Keratinocyte (primary cell): ENCODE results near the gene HOXB5. TPM values are rescaled to one million over a fixed set of nuclear protein-coding genes. Genes with fewer than 3 reads are reported as not detected.

Source experiments
- DNase-seq: peaks from one replicate; pipeline ENCODE4 v3.0.0-alpha.2; 2011; ENCODE audit warnings: low read depth, missing footprints, low spot score
- FAIRE-seq: peaks from 2 replicates; lab custom pipeline; 2011; peaks lifted over from hg19 to GRCh38; lab: Jason Lieb, UNC
- H2AFZ ChIP-seq: 2 replicates; pipeline ENCODE4 v1.6.0; 2012; ENCODE audit warnings: low read length, control low read depth, inconsistent platforms; ENCODE audit not compliant: control insufficient read depth
- H3K27ac ChIP-seq: 2 replicates; pipeline ENCODE4 v1.5.1; 2011; ENCODE audit warnings: low read length; ENCODE audit not compliant: control insufficient read depth, insufficient read depth
- H3K27me3 ChIP-seq: 3 replicates; pipeline ENCODE4 v1.6.0; 2011; ENCODE audit warnings: low read length; ENCODE audit not compliant: control insufficient read depth, insufficient read depth; ENCODE audit errors: extremely low read depth
- H3K36me3 ChIP-seq, 2 experiments: 2 replicates in 1 of 2; 3 replicates in 1 of 2; pipeline ENCODE4 v1.5.1; 2011; ENCODE audit warnings: low read length in 2 of 2, mild to moderate bottlenecking in 1 of 2; ENCODE audit not compliant: control insufficient read depth in 2 of 2, insufficient read depth in 2 of 2; ENCODE audit errors: extremely low read depth in 1 of 2
- H3K4me1 ChIP-seq: 3 replicates; pipeline ENCODE4 v1.5.1; 2011; ENCODE audit warnings: low read length; ENCODE audit not compliant: control insufficient read depth, insufficient read depth; ENCODE audit errors: extremely low read depth
- H3K4me2 ChIP-seq: 3 replicates; pipeline ENCODE4 v1.6.0; 2011; ENCODE audit warnings: low read depth, low read length; ENCODE audit not compliant: control insufficient read depth, insufficient read depth; ENCODE audit errors: extremely low read depth
- H3K4me3 ChIP-seq, 3 experiments: fragments of 200-600 bp in 1 of 3; sonication (generic) in 1 of 3; 2 replicates in 2 of 3; 3 replicates in 1 of 3; pipeline ENCODE4 v1.5.1; 2011 to 2016; ENCODE audit warnings: low read length in 3 of 3, mild to moderate bottlenecking in 3 of 3, control low read depth in 2 of 3, inconsistent platforms in 1 of 3, low read depth in 1 of 3, mixed read lengths in 1 of 3, mixed run types in 1 of 3, moderate library complexity in 1 of 3; ENCODE audit not compliant: control insufficient read depth in 2 of 3, insufficient read depth in 2 of 3; ENCODE audit errors: extremely low read depth in 1 of 3
- H3K79me2 ChIP-seq: 2 replicates; pipeline ENCODE4 v1.6.0; 2012; ENCODE audit warnings: low read length; ENCODE audit not compliant: control insufficient read depth, insufficient read depth
- H3K9ac ChIP-seq: 3 replicates; pipeline ENCODE4 v1.6.0; 2011; ENCODE audit warnings: low read length; ENCODE audit not compliant: control insufficient read depth, insufficient read depth; ENCODE audit errors: extremely low read depth
- H3K9me1 ChIP-seq: 3 replicates; pipeline ENCODE4 v1.6.0; 2011; ENCODE audit warnings: low read length; ENCODE audit not compliant: control insufficient read depth, insufficient read depth; ENCODE audit errors: extremely low read depth
- H3K9me3 ChIP-seq: 2 replicates; pipeline ENCODE4 v1.5.1; 2012; ENCODE audit warnings: low read depth, low read length; ENCODE audit not compliant: control insufficient read depth
- H4K20me1 ChIP-seq: 3 replicates; pipeline ENCODE4 v1.6.0; 2011; ENCODE audit warnings: low read length; ENCODE audit not compliant: control insufficient read depth, insufficient read depth; ENCODE audit errors: extremely low read depth
- CTCF ChIP-seq, 3 experiments: IDR thresholded peaks in 1 of 3; conservative IDR thresholded peaks in 1 of 3; optimal IDR thresholded peaks in 1 of 3; 2 replicates in 2 of 3; 3 replicates in 1 of 3; pipeline versions ENCODE3 to v1.5.1; 2011; ENCODE audit warnings: low read length in 3 of 3, mild to moderate bottlenecking in 3 of 3, moderate library complexity in 2 of 3, control low read depth in 1 of 3, inconsistent platforms in 1 of 3; ENCODE audit not compliant: insufficient read depth in 2 of 3; ENCODE audit errors: extremely low read depth in 1 of 3
- EZH2 ChIP-seq: IDR thresholded peaks from one replicate; pipeline ENCODE4 v1.6.1; 2012; ENCODE audit warnings: inconsistent platforms, mild to moderate bottlenecking, low read length, moderate library complexity
- dilution Hi-C: fragments of 300-500 bp; cut with MboI; formaldehyde crosslinking; loops from one replicate; pipeline ENCODE4 v1.7.0; 2020; ENCODE audit warnings: low sequenced_read_pairs; ENCODE audit not compliant: extremely low pct_ligation_motif_present
- polyA plus RNA-seq, 5 experiments: library from polyadenylated mRNA; depleted of rRNA in 3 of 5; stranded (reverse) in 3 of 5; stranded (forward) in 1 of 5; unstranded in 1 of 5; fragments of >200 nt; gene quantifications; 1 replicate in 1 of 5; 2 replicates in 3 of 5; 3 replicates in 1 of 5; pipeline versions ENCODE4 v1.2.1 to v1.2.3, GENCODE V29; 2011 to 2012; ENCODE audit warnings: missing spikeins in 2 of 5, low read depth in 1 of 5, low replicate concordance in 1 of 5

Gene HOXB5
- polyA plus RNA-seq, 1 donor (not counting 4 experiments of a cell fraction or from before 2014, with no cell fraction given): not detected

- H4K20me1 ChIP-seq: no peaks in the 10 kb centered on the region
- H3K27ac ChIP-seq: no peak overlapping the region
- FAIRE-seq: no peak
- no peak overlapping the region for H3K4me3 ChIP-seq
- no peak overlapping the region for H3K9ac ChIP-seq
- H3K4me2 ChIP-seq: no peak overlapping the region
- no peak overlapping the region for H2AFZ ChIP-seq
- TF ChIP-seq EZH2: peak; percentile 10
- TF ChIP-seq CTCF (optimal IDR thresholded peaks at IDR 0.05 in 1 of 3, IDR thresholded peaks at IDR 0.05 in 1 of 3, conservative IDR thresholded peaks at IDR 0.05 in 1 of 3; ENCODE audit: extremely low read depth in 1 of 3, insufficient read depth in 2 of 3, low read length in 3 of 3): no peak
- H3K36me3 ChIP-seq: no peaks in the 10 kb centered on the region
- H3K4me1 ChIP-seq: peaks cover 3% of the 10 kb centered on the region
- H3K27me3 ChIP-seq: peaks cover 100% of the 10 kb centered on the region
- no peaks in the 10 kb centered on the region for H3K79me2 ChIP-seq
- dilution Hi-C loops: no loop called here
- H3K9me3 ChIP-seq: no peaks in the 10 kb centered on the region
- H3K9me1 ChIP-seq: no peaks in the 10 kb centered on the region
- no peak for DNase-seq
These were observed 29.3 kb upstream of the HOXB5 start for GRCh38 chr17:48622857-48623256.

- Histone ChIP-seq H3K4me1 (peaks cover 3% of the 10 kb centered on the region), H3K4me2 (no peak overlapping the region), H3K36me3 (no peaks in the 10 kb centered on the region), H3K9me3 (no peaks in the 10 kb centered on the region), H3K27ac (no peak overlapping the region), H3K27me3 (peaks cover 100% of the 10 kb centered on the region), H4K20me1 (no peaks in the 10 kb centered on the region), H3K9ac (no peak overlapping the region), H2AFZ (no peak overlapping the region), H3K4me3 (no peak overlapping the region), H3K9me1 (no peaks in the 10 kb centered on the region), H3K79me2 (no peaks in the 10 kb centered on the region)
- DNase-seq (no peak), FAIRE-seq (no peak)
- dilution Hi-C loops: no loop called here
- peak; percentile 81 for TF ChIP-seq EZH2
- no peak for TF ChIP-seq CTCF (optimal IDR thresholded peaks at IDR 0.05 in 1 of 3, IDR thresholded peaks at IDR 0.05 in 1 of 3, conservative IDR thresholded peaks at IDR 0.05 in 1 of 3; ENCODE audit: extremely low read depth in 1 of 3, insufficient read depth in 2 of 3, low read length in 3 of 3)
These were observed 28.1 kb upstream of the HOXB5 start for GRCh38 chr17:48621410-48622392.
